GM21825 (cell line): ENCODE data around the gene DYSF.

Source experiments
- ATAC-seq: cut with Tn5 transposase; IDR thresholded peaks from one replicate; pipeline ENCODE4 v1.9.1; 2021; ENCODE audit warnings: mild to moderate bottlenecking, moderate library complexity; ENCODE audit not compliant: unreplicated experiment

The DYSF gene

DNA sequence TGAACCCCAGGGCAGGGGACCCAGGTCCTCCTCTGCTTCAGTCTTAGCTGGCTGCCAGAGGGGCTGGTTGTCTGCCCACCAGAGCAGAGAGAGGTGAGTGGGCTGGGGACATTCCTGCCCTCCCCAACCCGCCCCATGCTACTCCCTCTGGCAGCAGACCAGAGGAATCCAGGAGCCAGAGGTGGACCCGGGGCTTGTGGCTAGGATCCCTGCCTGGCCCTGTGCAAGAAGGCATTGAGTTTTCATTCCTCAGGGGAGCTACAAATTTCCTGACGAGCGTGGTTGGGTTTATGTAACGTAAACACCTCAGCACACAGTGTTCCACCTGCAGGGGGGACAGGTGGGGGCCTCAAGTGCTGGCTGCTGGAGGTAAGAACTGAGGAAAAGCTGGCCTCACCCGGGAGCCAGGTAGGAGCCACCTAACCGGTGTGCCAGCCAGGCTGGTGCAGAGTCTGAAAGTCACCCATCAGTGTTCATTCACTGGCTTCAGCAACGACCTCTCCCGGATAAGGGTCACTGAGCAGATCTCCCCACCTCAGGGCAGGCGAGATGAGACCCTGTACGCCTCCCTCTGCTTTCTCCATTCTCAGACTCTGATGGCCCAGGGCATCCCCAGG, 246.8 kb downstream of the DYSF start:
- no peak for ATAC-seq

DNA sequence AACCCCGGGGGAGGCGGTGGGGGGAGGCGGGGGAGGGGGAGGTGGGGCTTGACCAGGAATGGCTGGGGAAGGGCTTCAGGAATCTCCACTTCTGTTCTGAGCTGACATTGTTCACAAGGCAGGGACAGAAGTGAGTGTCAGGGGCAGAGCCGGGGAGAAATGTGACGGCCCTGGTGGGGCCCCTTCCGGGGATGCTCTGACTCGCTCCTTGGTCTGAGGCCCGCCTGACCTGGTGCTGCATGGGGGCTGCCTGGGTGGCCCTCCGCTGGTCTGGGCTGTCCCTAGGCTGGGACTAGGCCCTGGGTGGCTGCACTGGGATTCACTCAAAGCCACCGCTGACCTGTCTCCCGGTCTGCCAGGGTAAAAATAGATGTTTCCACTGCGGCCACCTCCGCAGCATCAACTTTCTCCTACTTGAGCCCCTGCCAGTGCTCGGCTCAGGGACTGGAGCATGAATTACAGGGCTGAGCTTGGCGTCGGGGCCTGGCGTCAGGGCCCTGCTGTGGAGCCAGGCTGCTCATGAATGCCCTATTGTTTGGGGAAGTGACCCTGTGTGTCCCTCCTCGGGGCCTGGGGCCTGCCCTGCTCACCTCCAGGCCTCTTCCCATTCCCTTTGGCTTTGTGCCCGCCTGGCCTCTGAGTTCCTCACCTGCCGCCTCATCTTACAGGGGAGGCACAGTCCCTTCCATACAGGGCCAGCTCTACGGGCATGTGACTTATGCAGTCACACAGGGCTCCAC, 247.5 kb downstream of the DYSF start:
- ATAC-seq: no peak

DNA sequence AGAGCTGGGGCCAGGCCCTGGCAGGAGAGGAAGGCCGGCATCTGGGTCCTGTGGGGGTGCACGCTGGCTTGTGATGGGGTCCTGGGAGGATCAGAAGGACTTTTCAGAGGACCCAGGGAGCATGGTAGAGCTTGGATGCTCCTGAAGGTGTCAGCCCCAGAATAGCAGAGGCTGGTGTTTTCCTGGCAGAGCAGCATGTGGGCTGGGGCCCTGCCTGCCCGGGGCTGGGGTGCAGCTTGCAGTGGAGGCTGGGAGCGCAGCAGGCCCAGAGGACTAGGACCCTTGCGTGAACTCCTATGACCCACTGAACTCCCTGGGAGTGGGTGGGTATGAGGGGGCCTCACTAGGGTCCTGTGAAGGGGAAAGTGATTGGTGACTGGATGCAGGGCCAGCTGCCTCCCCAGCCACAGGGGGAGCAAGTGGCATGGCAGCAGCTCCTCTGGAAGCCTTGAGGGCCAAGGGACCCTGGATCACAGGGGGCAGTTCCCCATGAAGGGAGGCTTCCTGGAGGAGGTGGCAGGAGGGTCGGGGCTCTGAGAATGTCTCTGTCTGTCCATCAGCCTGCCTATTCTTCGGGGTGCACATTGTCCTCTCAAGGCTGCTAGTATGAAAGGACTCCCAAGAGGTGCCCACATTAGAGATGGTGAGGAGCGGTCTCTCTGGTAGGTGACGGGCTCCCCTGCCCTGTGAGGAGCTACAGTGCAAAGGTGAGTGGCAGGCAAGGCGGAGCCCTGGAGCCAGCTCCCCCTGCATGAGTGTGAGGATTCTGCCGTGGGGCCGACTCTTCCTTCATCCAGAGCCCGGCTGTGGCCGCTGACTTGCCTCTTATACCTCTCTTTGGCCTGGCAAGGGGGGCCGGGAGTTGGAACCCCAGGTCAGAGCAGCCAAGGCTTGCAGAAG, 249.0 kb downstream of the DYSF start:
- no peak for ATAC-seq

DNA sequence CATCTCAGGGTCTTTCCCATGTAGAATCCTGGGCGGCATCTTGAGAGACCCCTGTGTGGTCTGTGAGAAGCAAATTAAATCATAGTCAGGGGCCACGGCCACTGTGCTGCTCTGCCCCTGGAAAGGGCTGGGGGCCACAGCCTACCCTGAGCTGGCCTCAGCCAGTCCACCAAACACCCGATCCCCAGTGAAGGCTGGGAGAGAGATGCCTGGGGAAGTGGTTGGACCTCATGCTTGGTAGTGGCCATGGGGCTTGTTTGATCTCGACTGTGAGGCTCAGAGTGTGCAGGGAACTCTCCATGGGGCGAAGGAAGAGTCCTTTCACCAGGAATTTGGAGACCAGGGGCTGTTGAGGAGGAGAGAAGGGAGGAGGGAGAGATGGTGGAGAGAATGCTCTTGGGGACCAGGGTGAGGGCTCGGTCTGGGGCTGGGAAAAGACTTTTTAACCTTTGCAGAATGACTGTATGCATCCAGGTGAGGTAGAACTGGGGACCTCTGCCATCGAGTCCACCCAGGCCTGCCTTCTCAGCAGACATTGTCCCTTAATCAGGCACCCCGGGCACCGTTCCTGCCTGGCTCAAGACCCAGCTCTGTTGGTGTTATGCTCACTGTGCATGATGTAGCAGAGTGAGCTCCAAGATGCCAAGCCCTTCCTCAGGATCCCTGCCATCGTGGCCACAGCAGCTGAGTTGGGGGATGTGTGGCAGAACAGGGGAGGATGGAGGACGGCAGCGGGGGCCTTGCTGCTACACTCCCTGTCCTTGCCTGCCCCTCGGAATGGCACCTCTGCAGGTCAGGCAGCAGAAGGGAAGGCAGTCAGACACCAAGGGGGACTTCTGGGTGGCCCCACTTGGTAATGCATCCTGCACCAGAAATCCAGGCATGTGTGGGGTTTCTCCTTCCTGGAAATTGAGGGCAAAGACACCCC, 249.9 kb downstream of the DYSF start:
- no peak for ATAC-seq

DNA sequence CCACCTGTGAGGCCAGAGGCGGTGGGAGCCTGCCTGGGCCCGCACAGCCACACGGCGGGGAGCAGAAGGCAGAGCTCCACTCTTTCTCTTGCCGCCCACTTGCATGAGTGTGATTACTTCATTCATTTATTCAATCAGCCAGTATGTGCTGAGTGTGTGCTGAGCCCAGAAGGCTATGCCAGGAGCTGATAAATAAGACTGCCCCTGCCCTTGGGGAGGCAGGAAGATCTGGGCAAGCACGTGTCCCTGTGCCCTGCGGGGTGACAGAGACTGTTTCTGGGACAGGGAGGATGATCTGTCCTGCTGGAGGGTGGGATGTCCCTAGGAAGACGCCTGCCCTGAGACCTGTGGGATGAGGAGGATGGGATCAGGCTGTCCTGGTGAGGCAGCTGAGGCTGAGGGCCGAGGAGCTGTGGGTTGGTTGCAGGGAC, 250.8 kb downstream of the DYSF start:
- ATAC-seq: no peak

DNA sequence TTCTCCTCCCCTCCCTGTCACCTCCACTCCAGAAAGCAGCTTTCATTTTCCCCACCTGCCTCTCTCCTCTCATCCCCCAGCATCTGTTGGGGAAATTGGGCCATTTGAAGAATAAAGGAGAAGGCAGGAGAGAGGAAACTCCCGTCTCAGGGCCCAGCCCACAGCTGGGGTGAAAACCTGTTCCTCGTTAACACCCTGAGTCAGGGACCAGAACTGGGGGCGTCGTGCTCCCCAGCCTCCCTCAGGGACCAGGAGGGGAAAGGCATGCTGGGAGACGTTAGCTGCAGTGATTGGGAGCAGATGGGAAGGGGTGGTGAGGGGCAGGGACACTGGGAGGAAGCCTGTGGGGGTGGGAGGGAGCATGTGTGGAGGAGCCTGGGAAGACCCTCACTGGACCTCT, 251.3 kb downstream of the DYSF start:
- ATAC-seq: no peak

DNA sequence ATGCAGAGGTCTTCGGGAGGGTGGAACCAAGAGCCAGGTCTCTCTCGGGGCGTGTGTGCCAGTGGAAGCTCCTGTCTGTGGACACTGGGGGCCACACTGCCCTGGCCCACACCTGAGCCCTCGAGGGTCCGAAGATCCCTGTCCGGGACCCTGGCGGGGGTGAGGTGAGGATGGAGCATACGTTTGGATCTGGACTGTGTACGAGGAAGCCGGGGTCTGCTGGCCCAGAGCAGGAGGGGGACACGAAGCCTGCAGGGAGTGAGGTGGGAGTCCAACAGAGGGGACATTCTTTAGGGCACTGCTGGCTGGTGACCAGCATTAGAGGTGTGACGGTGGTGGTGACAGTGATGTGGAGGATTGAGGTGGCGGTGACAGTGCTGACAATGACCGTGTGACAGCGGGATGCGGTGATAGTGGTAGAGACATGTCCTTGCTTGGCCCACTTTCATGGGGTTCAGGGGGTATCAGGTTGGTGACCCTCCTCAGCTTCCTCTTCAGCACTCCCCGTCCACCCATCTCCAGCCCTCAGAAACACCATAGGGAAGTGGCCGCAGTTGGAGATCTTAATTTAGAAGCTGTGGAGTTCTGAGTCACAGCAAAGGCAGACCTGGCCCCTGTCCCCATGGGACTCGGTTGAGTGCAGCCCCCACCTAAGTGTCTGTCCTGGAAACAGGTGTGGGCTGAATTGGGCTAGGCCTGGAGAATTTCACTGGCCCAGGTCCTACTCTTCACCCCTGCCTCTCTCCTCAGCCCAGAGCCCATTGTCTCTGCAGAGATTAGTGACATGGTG, 252.0 kb downstream of the DYSF start:
- no peak for ATAC-seq

DNA sequence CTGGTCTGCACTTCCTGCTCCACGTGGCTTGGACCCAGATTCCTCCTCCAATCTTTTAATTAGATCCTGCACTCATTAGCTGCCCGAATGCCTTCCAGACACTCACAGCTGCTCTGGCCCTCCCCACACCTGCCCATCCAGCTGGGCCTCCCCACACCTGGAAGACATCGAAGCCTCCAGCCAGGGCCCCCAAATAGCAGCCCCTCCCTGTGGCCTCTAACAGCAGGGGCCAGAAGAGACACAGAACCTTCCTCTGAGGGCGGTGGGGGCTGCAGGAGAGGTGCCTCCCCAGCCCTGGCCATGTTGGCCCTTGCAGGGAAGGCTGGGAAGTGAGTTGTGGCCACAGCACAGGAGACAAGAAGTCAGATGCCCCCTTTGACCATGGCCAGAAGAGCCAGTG, 252.8 kb downstream of the DYSF start:
- ATAC-seq: no peak

DNA sequence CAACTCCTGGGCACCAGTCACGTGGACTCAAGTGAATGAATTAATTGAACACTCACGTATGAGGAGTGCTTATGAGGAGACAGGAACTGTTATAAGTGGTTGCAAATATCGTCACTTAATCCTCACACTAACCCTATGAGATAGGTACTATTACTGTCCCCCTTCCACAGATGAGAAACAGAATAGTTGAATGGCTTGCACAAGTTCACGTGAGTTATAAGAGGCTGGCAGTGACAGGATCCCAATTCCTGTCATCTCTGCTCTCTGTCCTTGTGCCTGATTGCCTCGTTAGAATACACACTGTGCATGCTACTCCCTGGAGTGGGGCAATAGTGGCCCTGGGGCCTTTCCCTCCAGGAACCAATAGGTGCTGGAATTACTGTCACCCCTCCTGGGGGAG, 253.5 kb downstream of the DYSF start:
- ATAC-seq: no peak

DNA sequence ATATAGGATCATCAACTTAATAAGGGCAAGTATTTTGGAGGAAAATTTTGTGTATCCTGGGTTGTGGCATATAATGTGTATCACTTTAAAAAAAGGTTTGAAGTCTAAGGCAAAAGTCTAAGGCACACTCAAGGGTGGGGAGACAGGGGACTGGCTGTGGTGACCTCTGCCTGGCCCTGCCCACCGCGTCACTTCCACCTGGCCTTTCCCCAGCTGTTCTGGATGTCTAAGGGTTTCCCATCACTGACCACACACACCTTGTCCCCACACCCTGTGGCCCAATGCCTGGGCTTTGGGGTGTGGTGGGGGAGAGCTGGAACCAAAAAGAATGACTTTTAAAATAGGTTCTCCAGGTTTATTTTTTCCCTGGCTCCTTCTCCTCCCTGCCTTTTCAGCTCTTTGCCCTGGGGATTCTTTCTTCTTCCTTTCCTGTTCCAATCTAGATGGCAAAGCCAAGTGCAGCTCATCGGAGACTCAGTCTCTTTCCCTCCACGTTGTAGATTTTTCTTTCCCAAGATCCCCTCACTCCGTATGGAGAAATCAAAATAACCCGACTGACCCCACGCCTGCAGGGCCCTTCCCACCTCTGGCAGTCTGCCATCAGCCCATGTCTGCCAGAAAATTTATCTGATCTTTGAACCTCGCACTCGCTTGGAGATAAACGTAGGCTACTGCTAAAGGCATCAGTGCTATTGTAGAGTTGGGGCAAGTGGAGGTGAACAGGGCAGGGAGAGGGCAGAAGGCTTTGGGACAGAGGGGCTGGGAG, 257.2 kb downstream of the DYSF start:
- no peak for ATAC-seq

DNA sequence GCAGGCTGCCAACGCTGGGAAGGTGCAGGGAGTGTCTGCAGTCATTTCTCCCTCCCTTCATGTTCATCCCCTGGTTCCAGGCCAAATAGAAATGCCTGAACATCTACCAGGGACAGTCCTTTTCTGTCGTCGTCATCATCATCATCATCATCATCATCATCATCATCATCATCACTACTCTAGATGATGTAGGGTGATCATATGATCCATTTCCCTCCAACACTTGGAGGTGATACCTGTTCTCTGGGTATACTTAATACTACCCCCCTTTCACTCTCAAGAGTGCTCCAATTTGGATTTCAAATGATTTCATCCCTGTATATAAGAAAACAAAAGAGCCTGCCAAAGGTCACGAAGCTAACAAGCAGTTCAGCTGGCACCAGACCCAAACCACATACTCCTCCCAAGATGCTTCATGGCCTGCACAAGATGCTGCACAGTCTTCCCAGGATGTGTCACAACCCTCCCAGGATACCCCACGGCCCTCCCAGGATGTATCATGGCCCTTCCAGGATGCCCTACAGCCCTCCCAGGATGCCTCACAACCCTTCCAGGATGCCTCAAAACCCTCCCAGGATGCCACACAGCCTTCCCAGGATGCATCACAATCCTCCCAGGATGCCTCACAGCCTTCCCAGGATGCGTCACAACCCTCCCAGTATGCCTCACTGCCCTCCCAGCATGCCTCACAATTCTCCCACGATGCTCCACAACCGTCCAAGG, 257.9 kb downstream of the DYSF start:
- no peak for ATAC-seq

DNA sequence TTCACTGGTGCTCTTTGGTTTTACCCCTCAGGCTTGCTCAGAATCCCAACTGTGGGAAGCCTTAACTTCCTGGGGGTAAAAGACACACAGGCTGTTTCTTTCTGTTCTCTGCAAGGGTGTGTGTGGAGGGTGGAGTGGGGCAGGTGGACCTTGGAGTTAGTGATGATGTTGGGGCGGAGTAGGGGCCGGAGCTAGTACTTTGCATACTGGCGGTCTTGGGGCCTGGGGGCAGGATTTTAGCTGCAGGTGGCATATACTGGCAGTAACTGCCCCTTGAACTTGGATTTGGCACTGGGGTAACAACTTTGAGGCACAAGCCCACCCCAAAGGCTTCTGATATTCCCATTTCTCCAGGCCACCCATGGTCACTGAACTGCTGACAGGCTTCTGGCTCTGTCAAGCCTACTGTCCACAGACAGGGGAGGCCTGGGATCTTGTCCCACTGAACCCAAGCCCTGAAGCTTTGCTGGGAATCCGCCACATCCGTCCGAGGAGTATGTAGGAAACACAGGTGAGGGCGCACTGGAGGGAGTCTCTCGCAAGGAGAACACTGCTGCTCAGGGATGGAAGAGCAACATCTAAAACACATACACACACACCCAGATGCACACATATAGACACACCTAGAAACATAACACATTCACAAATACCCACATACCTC, 258.9 kb downstream of the DYSF start:
- no peak for ATAC-seq

DNA sequence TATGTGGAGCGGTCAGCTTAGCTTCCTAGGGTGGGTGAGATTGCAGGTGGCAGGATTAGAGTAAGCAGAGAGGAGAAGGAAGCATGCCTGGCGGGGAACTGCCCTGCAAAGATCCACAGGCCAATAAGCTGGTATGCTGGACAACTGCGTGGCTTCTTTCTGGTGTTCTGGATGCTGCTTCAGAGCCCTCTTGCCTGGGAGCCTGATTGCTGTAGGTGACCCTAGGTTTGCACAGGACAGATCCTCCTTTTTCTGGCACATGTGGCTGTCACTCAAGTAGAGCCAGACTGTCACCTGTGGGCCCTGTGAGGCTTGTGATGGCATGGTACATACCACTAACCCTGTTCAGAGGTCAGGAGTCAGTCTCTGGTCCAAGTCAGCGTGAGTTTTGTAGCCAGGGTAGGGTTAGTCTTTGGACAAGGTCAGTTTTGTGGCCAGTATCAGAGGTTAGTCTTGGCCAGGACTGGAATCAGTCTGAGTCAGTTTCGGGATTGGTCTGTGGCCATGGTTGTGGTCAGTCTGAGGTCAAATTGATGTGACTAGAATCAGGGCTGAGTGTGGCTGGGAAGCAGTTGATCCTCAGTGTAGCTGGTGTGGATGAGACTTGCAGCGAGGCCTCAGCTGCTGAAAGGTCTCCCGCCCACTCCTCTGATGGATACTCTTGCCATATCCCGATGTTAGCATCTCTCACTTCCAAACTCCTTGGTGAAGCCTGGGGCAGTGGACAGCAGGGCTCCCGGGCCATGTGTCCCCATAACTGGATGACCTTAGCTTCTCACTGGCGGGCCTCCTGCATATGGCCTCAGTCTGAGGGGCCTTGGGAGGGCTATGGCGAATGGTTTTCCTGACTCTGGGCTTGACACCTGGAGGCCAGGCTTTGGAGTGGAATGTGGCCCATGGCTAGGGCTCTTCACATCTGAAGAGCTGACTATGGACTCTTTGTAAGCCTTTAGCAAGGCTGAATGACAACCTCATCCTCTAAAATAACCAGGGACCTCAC, 260.5 kb downstream of the DYSF start:
- ATAC-seq: no peak

DNA sequence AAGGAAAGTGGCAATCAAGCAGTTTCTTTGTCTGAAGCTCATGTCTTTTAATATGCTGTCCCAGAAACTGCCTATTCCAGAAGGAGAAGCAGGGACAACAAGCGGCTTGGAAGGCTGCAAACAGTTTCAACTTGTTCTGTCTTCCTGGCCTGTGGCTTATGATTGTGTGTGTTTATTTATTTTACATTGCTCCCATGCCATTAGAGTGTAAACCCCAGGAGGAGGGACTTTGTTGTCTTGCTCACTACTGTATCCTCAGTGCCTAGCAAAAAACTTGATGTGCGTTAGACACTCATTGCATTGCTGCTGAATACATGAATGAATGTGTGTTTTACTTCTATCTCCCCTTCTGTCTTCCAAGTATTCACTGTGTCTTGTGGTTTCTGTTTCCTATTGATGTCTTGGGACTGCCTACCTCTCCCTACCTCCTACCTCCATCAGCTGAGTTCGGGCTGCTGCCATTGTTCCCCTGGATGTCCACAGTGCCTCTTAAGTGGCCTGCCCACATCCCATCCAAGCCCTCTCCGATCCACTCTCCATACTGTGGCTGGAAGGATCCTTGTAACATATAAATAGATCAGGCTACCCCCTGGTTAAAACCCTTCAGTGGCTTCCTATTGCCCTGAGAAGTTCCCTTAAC, 261.4 kb downstream of the DYSF start:
- no peak for ATAC-seq

DNA sequence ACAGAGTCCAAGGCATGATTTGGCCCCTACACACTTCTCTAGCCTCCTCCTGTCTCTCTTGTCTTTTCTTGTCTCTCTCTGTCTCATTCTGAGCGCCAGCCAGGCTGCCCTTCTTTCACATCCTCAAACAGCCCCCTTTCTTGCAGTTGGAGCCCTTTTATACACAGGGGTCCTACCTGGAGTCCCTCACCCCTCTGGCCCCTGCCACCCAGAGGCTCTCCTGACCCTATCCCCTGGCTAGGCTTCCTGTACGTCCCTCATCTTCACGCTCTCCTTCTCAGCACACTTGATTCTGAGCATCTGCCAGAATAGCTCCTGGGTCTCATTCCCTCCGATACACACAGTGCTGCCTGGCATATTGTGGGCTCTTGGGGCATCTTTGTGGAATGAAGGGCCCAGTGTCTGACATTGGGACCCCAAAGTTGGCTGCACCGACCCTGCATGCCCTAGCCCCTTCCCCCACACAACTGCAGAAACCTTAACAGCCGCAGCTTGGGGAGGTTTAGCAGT, 261.9 kb downstream of the DYSF start:
- ATAC-seq: no peak
